Stomach (tissue), 4 donors: ENCODE data around the gene PRKACG.
A peak's percentile ranks its signal among the peaks of the same experiment; 100 is the strongest.

Source experiments
- EP300 ChIP-seq: sonication (generic); formaldehyde crosslinking; IDR thresholded peaks from one replicate; pipeline ENCODE4 v1.6.1; 2017; ENCODE audit warnings: antibody characterized with exemption
- POLR2A ChIP-seq, 4 donors: fragments of 450-650 bp; IDR thresholded peaks; one replicate each; pipeline ENCODE4 v1.6.1; 2016; ENCODE audit warnings: antibody characterized with exemption in 4 of 4, control low read depth in 2 of 4, mild to moderate bottlenecking in 1 of 4, moderate library complexity in 1 of 4
- TF ChIP-seq, protein P1 (sequence below), 7 experiments: fragments of 450-650 bp in 4 of 7; fragments of 200-600 bp in 3 of 7; sonication (generic) in 3 of 7; IDR thresholded peaks; one replicate each; pipeline ENCODE4 v1.5.1; 2016 to 2019; ENCODE audit warnings: antibody characterized with exemption in 7 of 7, control low read depth in 2 of 7, mild to moderate bottlenecking in 1 of 7

DNA sequence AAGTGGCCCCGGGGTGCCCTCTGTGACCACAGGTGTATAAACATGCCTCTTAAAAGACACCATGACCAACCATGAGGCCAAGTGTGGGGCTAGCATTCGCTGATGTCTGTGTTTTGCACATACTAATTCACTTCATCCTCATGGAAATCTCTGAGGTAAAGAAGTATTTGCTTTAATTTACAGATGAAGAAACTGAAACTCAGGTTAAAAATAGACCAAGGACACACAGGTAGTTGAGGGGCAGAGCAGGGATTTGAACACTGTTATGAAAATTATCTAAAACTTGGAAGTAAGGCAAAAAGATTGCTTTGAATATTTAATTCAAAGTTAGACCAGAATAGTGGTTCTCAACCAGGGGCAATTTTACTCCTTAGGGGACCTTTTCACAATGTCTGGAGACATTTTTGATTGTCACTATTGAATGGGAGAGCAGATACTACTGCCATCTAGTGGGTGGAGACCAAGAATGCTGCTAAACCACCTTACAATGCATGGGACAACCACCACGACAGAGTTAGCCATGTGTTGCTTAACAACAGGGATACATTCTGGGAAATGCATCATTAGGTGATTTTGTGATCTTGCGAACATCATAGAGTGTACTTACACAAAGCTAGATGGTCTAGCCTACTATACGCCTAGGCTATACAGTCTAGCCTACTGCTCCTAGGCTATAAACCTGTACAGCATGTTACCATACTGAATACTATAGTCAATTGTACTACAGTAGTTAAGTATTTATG, 13.6 kb upstream of the PRKACG start:
- TF ChIP-seq, protein P1, sequence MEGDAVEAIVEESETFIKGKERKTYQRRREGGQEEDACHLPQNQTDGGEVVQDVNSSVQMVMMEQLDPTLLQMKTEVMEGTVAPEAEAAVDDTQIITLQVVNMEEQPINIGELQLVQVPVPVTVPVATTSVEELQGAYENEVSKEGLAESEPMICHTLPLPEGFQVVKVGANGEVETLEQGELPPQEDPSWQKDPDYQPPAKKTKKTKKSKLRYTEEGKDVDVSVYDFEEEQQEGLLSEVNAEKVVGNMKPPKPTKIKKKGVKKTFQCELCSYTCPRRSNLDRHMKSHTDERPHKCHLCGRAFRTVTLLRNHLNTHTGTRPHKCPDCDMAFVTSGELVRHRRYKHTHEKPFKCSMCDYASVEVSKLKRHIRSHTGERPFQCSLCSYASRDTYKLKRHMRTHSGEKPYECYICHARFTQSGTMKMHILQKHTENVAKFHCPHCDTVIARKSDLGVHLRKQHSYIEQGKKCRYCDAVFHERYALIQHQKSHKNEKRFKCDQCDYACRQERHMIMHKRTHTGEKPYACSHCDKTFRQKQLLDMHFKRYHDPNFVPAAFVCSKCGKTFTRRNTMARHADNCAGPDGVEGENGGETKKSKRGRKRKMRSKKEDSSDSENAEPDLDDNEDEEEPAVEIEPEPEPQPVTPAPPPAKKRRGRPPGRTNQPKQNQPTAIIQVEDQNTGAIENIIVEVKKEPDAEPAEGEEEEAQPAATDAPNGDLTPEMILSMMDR (IDR thresholded peaks at IDR 0.05): peak in 5 of 7 experiments; percentile 40 to 71 (median 58)
- TF ChIP-seq POLR2A (IDR thresholded peaks at IDR 0.05) (no peak), EP300 (no peak)
